HepG2 (cell line): ENCODE results near the gene COL10A1. TPM values are rescaled to one million over a fixed set of nuclear protein-coding genes. Genes with fewer than 3 reads are reported as not detected.

Experiments
- ATM ChIP-seq: fragments of 450-650 bp; IDR thresholded peaks from 2 replicates; pipeline ENCODE4 v1.7.1; 2017; ENCODE audit warnings: mild to moderate bottlenecking, borderline replicate concordance
- CENPX ChIP-seq: sonication (generic); formaldehyde crosslinking; IDR thresholded peaks from 2 replicates; pipeline ENCODE4 v1.9.0; 2021; ENCODE audit warnings: mild to moderate bottlenecking, missing genetic modification reagents, moderate library complexity
- FLYWCH1 ChIP-seq: sonication (generic); formaldehyde crosslinking; IDR thresholded peaks from 2 replicates; pipeline ENCODE4 v1.8.1; 2023; ENCODE audit warnings: mild to moderate bottlenecking, missing genetic modification reagents
- FOSL1 ChIP-seq: sonication (generic); formaldehyde crosslinking; IDR thresholded peaks from 2 replicates; pipeline ENCODE4 v1.9.0; 2021; ENCODE audit warnings: missing genetic modification reagents, borderline replicate concordance
- HDAC1 ChIP-seq: sonication (generic); formaldehyde crosslinking; IDR thresholded peaks from 2 replicates; pipeline ENCODE4 v1.5.1; 2020; ENCODE audit warnings: mild to moderate bottlenecking, missing genetic modification reagents
- KDM4B ChIP-seq: sonication (generic); formaldehyde crosslinking; IDR thresholded peaks from 2 replicates; pipeline ENCODE4 v1.4.0; 2020; ENCODE audit warnings: missing genetic modification reagents
- MEIS2 ChIP-seq: sonication (generic); formaldehyde crosslinking; IDR thresholded peaks from 2 replicates; pipeline ENCODE4 v1.9.0; 2021; ENCODE audit warnings: mild to moderate bottlenecking, missing genetic modification reagents
- SATB2 ChIP-seq: sonication (generic); formaldehyde crosslinking; IDR thresholded peaks from 2 replicates; pipeline ENCODE4 v1.5.0; 2020; ENCODE audit warnings: missing genetic modification reagents
- SOX13 ChIP-seq, 3 experiments: fragments of 450-650 bp in 1 of 3; sonication (generic) in 1 of 3; formaldehyde crosslinking in 1 of 3; IDR thresholded peaks in 2 of 3; conservative IDR thresholded peaks in 1 of 3; 2 replicates each; pipeline versions ENCODE4 v1.5.0 to v1.6.1; 2016 to 2020; ENCODE audit warnings: antibody characterized with exemption in 1 of 3, mild to moderate bottlenecking in 1 of 3, missing compliant biosample characterization in 1 of 3, missing genetic modification reagents in 1 of 3, moderate library complexity in 1 of 3
- SRSF4 ChIP-seq: fragments of 200-400 bp; formaldehyde crosslinking; IDR thresholded peaks from one replicate; pipeline ENCODE4 v1.6.1; 2018; ENCODE audit warnings: mild to moderate bottlenecking, low read depth, low read length, moderate library complexity; ENCODE audit not compliant: poor library complexity, severe bottlenecking
- TAF15 ChIP-seq: fragments of 200-400 bp; formaldehyde crosslinking; IDR thresholded peaks from one replicate; pipeline ENCODE4 v1.6.1; 2018; ENCODE audit warnings: mild to moderate bottlenecking, low read depth, low read length; ENCODE audit not compliant: poor library complexity, severe bottlenecking
- ZBTB20 ChIP-seq: sonication (generic); formaldehyde crosslinking; IDR thresholded peaks from 2 replicates; pipeline ENCODE4 v1.8.1; 2023; ENCODE audit warnings: missing genetic modification reagents, low read depth, mild to moderate bottlenecking, borderline replicate concordance
- ZC3H4 ChIP-seq: sonication (generic); formaldehyde crosslinking; IDR thresholded peaks from 2 replicates; pipeline ENCODE4 v1.4.0; 2020; ENCODE audit warnings: missing genetic modification reagents, borderline replicate concordance
- ZFP37 ChIP-seq: sonication (generic); formaldehyde crosslinking; IDR thresholded peaks from 2 replicates; pipeline ENCODE4 v1.4.0; 2020; ENCODE audit warnings: missing genetic modification reagents, borderline replicate concordance
- ZMYM3 ChIP-seq: sonication (generic); formaldehyde crosslinking; IDR thresholded peaks from 2 replicates; pipeline ENCODE4 v1.5.1; 2020; ENCODE audit warnings: mild to moderate bottlenecking, missing genetic modification reagents
- ZNF282 ChIP-seq: fragments of 450-650 bp; IDR thresholded peaks from 2 replicates; pipeline ENCODE4 v1.6.1; 2018; ENCODE audit not compliant: partially characterized antibody
- ZNF674 ChIP-seq: sonication (generic); formaldehyde crosslinking; IDR thresholded peaks from 2 replicates; pipeline ENCODE4 v1.5.0; 2020; ENCODE audit warnings: low read depth, mild to moderate bottlenecking, missing genetic modification reagents
- polyA plus RNA-seq, 8 experiments: library from polyadenylated mRNA; depleted of rRNA in 3 of 8; stranded (reverse) in 7 of 8; unstranded in 1 of 8; fragments of >200 nt; fragmentation: Illumina TruSeq in 4 of 8; extraction: Trizol in 4 of 8; gene quantifications; 2 replicates each; pipeline versions ENCODE4 v1.2.1 to v1.2.3, GENCODE V29; 2011 to 2016; ENCODE audit warnings: low read depth in 4 of 8, missing spikeins in 1 of 8, mixed read lengths in 1 of 8; ENCODE audit not compliant: insufficient read depth in 1 of 8
- total RNA-seq, 5 experiments: library from RNA; depleted of rRNA; stranded (reverse); fragments of >200 nt; fragmentation: Illumina TruSeq; extraction: Trizol; gene quantifications; 2 replicates each; pipeline ENCODE4 v1.2.3, GENCODE V29; 2016; ENCODE audit warnings: low read depth in 1 of 5
- TF ChIP-seq, protein P1 (sequence below): sonication (generic); formaldehyde crosslinking; IDR thresholded peaks from 2 replicates; pipeline ENCODE4 v1.5.1; 2020; ENCODE audit warnings: mild to moderate bottlenecking, missing genetic modification reagents
- TF ChIP-seq, protein P2 (sequence below): sonication (generic); formaldehyde crosslinking; IDR thresholded peaks from 2 replicates; pipeline ENCODE4 v1.5.1; 2020; ENCODE audit warnings: missing genetic modification reagents, mild to moderate bottlenecking, borderline replicate concordance
- TF ChIP-seq, protein P3 (sequence below): sonication (generic); formaldehyde crosslinking; IDR thresholded peaks from 2 replicates; pipeline ENCODE4 v1.8.0; 2022; ENCODE audit warnings: low read depth, missing genetic modification reagents
- TF ChIP-seq, protein P4 (sequence below): sonication (generic); formaldehyde crosslinking; IDR thresholded peaks from 2 replicates; pipeline ENCODE4 v1.5.0; 2020; ENCODE audit warnings: mild to moderate bottlenecking, missing genetic modification reagents, moderate library complexity

COL10A1 gene
- total and polyA plus RNA-seq, 2 of the 13 experiments (the other 11 are each of a cell fraction or from before 2014, with no cell fraction given), result 0.07 TPM; not detected in 1

DNA sequence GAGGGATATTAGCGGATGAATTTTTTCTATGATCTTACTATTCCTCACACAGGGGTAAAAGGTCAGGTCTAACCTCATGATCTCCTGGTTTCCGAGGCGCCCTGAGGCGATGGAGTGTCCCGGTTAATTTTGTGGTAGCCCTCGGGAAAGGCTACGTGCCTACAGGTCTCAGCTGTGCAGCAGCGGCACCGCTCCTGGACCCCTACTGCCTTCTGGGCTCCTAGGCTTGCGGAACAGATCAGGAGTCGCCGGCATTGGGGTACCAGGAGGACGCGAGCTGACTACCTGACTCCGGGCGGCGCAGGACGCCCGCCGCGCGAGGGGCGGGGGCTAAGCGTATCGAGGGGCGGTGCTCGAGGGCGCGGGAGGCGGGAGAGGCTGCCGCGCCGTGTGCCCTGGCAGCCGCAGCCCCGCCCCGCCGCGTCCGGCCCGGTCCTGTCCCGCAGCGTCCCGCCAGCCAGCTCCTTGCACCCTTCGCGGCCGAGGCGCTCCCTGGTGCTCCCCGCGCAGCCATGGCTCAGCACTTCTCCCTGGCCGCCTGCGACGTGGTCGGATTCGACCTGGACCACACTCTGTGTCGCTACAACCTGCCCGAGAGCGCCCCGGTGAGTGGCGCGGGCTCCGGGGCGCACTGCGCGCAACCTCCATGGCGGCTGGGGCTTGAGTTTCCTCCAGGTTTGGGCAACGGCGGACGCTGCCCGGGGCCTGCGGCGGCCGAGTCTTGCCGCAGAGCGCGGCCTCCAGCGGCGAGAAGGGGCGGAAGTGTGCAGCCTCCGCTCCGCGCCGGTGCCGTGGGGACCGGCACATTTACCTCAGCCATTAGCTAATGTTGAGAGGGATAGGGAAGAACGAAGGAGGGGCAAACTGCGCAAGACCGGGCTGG is 25.3 kb downstream of the COL10A1 start, which contains the start of gene NT5DC1 (continued):
- TF ChIP-seq, protein P1, sequence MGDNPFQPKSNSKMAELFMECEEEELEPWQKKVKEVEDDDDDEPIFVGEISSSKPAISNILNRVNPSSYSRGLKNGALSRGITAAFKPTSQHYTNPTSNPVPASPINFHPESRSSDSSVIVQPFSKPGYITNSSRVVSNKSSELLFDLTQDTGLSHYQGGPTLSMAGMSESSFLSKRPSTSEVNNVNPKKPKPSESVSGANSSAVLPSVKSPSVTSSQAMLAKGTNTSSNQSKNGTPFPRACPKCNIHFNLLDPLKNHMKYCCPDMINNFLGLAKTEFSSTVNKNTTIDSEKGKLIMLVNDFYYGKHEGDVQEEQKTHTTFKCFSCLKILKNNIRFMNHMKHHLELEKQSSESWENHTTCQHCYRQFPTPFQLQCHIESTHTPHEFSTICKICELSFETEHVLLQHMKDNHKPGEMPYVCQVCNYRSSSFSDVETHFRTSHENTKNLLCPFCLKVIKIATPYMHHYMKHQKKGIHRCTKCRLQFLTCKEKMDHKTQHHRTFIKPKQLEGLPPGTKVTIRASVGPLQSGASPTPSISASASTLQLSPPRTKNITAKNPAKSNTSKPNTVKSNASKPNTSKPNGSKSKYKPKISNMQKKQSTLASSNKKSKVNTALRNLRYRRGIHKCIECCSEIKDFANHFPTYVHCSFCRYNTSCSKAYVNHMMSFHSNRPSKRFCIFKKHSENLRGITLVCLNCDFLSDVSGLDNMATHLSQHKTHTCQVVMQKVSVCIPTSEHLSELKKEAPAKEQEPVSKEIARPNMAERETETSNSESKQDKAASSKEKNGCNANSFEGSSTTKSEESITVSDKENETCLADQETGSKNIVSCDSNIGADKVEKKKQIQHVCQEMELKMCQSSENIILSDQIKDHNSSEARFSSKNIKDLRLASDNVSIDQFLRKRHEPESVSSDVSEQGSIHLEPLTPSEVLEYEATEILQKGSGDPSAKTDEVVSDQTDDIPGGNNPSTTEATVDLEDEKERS (CRISPR knock-in tag), result peak; percentile 88
- TF ChIP-seq, protein P2, sequence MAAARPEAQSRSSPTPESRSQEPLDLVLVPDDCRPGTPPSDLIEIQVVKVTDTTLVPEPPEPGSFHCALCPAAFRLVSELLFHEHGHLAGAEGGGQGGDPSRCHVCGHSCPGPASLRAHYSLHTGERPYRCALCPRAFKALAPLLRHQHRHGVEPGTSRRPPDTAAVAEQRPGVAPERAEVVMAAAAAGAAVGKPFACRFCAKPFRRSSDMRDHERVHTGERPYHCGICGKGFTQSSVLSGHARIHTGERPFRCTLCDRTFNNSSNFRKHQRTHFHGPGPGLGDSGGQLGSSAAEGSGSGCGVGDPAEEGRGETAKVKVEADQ (CRISPR knock-in tag), result peak; percentile 95
- TF ChIP-seq CENPX (CRISPR knock-in tag) (no peak), ATM (no peak), HDAC1 (CRISPR knock-in tag) (peak; percentile 97), ZC3H4 (0 out of 2 replicates have a peak, but pooled peaks have one; percentile 35), ZMYM3 (no peak), FLYWCH1 (CRISPR knock-in tag) (no peak), TAF15 (peak; percentile 58), FOSL1 (CRISPR knock-in tag) (no peak; the same call in 1 of the 2 replicates), SRSF4 (no peak), ZFP37 (CRISPR knock-in tag) (peak; percentile 94), SOX13 (IDR thresholded peaks at IDR 0.05) (no peak; the same call in 1 of the 2 replicates), SOX13 (CRISPR knock-in tag; conservative IDR thresholded peaks at IDR 0.05 in 1 of 2, IDR thresholded peaks at IDR 0.05 in 1 of 2) (peak in 1 of 2 experiments; percentile 5; a peak in 1 of 4 replicates), MEIS2 (CRISPR knock-in tag) (peak; percentile 95), KDM4B (CRISPR knock-in tag) (no peak; the same call in 1 of the 2 replicates), ZBTB20 (CRISPR knock-in tag) (peak; percentile 58; the same call in 1 of the 2 replicates), ZNF674 (CRISPR knock-in tag) (no peak; the same call in 1 of the 2 replicates), SATB2 (CRISPR knock-in tag) (peak; percentile 80; the same call in 1 of the 2 replicates), ZNF282 (no peak)
- TF ChIP-seq, protein P3, sequence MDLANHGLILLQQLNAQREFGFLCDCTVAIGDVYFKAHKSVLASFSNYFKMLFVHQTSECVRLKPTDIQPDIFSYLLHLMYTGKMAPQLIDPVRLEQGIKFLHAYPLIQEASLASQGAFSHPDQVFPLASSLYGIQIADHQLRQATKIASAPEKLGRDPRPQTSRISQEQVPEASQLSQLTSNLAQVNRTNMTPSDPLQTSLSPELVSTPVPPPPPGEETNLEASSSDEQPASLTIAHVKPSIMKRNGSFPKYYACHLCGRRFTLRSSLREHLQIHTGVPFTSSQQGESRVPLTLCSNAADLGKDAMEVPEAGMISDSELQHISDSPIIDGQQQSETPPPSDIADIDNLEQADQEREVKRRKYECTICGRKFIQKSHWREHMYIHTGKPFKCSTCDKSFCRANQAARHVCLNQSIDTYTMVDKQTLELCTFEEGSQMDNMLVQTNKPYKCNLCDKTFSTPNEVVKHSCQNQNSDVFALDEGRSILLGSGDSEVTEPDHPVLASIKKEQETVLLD (CRISPR knock-in tag), result peak; percentile 93
- TF ChIP-seq, protein P4, sequence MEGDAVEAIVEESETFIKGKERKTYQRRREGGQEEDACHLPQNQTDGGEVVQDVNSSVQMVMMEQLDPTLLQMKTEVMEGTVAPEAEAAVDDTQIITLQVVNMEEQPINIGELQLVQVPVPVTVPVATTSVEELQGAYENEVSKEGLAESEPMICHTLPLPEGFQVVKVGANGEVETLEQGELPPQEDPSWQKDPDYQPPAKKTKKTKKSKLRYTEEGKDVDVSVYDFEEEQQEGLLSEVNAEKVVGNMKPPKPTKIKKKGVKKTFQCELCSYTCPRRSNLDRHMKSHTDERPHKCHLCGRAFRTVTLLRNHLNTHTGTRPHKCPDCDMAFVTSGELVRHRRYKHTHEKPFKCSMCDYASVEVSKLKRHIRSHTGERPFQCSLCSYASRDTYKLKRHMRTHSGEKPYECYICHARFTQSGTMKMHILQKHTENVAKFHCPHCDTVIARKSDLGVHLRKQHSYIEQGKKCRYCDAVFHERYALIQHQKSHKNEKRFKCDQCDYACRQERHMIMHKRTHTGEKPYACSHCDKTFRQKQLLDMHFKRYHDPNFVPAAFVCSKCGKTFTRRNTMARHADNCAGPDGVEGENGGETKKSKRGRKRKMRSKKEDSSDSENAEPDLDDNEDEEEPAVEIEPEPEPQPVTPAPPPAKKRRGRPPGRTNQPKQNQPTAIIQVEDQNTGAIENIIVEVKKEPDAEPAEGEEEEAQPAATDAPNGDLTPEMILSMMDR (CRISPR knock-in tag), result peak; percentile 68
